MCF 10A (cell line): ENCODE data around the gene CSRNP3. TPM values are rescaled to one million over a fixed set of nuclear protein-coding genes. Genes with fewer than 3 reads are reported as not detected.

Source experiments
- BruUV-seq: library from RNA; stranded (reverse); fragments of 400-500 nt; replicated peaks from 2 replicates; lab custom pipeline; 2021; lab: Mats Ljungman, UMichigan
- CTCF ChIA-PET: fragments of 300-600 bp; sonication (Branson Sonifier 250); formaldehyde crosslinking; extraction: SDS; loops from one replicate; lab custom pipeline; 2021; ENCODE audit warnings: antibody characterized with exemption, inconsistent platforms; lab: Yijun Ruan, JAX
- POLR2A ChIA-PET: fragments of 300-600, 350-650 bp; sonication (Branson Sonifier 250); formaldehyde crosslinking; extraction: SDS; loops from one replicate; lab custom pipeline; 2020; ENCODE audit warnings: antibody characterized with exemption, inconsistent platforms; lab: Yijun Ruan, JAX
- DNase-seq: peaks from one replicate; pipeline ENCODE4 v3.0.0-alpha.2; 2018; ENCODE audit not compliant: unreplicated experiment
- H3K27ac Mint-ChIP-seq: one replicate; pipeline ENCODE4 v1.8.0; 2022; ENCODE audit warnings: mild to moderate bottlenecking, low read depth, mixed read lengths; ENCODE audit not compliant: unreplicated experiment
- H3K27me3 Mint-ChIP-seq: one replicate; pipeline ENCODE4 v1.8.0; 2022; ENCODE audit warnings: mixed read lengths; ENCODE audit not compliant: insufficient read depth, unreplicated experiment
- H3K36me3 Mint-ChIP-seq: one replicate; pipeline ENCODE4 v1.8.0; 2022; ENCODE audit warnings: mild to moderate bottlenecking, moderate library complexity, mixed read lengths; ENCODE audit not compliant: insufficient read depth, unreplicated experiment
- H3K4me1 Mint-ChIP-seq: one replicate; pipeline ENCODE4 v1.8.0; 2022; ENCODE audit warnings: mixed read lengths; ENCODE audit not compliant: insufficient read depth, unreplicated experiment
- H3K4me3 Mint-ChIP-seq: one replicate; pipeline ENCODE4 v1.8.0; 2022; ENCODE audit warnings: mild to moderate bottlenecking, moderate library complexity, mixed read lengths; ENCODE audit not compliant: unreplicated experiment
- H3K9me3 Mint-ChIP-seq: one replicate; pipeline ENCODE4 v1.8.0; 2022; ENCODE audit warnings: mixed read lengths; ENCODE audit not compliant: unreplicated experiment
- CTCF ChIP-seq: fragments of 200-600 bp; IDR thresholded peaks from one replicate; pipeline ENCODE4 v1.8.0; 2022; ENCODE audit warnings: antibody characterized with exemption, mild to moderate bottlenecking; ENCODE audit not compliant: unreplicated experiment
- intact Hi-C: fragments of 100-400 bp; cut with micrococcal nuclease; formaldehyde crosslinking; loops from 2 replicates; pipeline ENCODE4 v1.14.1; 2022
- total RNA-seq: library from RNA; stranded (reverse); gene quantifications from 2 replicates; pipeline ENCODE4 v1.2.3, GENCODE V29; 2022

Gene CSRNP3
- total RNA-seq, 1 experiment from 2014 or later, result 0.33 TPM

- intact Hi-C loops, result no loop called here
- Mint-ChIP-seq H3K4me1 (no peaks in the 10 kb centered on the region), H3K27ac (no peak overlapping the region)
Measured at GRCh38 chr2:165631089-165631488, 161.6 kb downstream of the CSRNP3 start.

GRCh38 chr2:165632594-165632993 lies 163.1 kb downstream of the CSRNP3 start:
- DNase-seq, result no peak
- Mint-ChIP-seq H3K27me3 (no peaks in the 10 kb centered on the region), H3K9me3 (no peaks in the 10 kb centered on the region), H3K4me3 (no peak overlapping the region), H3K27ac (no peak overlapping the region), H3K36me3 (no peaks in the 10 kb centered on the region), H3K4me1 (no peaks in the 10 kb centered on the region)
- BruUV-seq, result no TSS peak
- TF ChIP-seq CTCF, result no peak
- ChIA-PET POLR2A (no interaction called here), CTCF (interaction anchor here (0.8 kb wide), 1 partner anchor 66 kb away, joined by 3 read pairs; no protein-coding TSS in a partner anchor)
- intact Hi-C loops, result no loop called here

More at GRCh38 chr2:165631089-165631488, 161.6 kb downstream of the CSRNP3 start:
- H3K4me3 Mint-ChIP-seq, result no peak overlapping the region
- no peaks in the 10 kb centered on the region for H3K36me3 Mint-ChIP-seq
- no peak for DNase-seq
- H3K27me3 Mint-ChIP-seq, result no peaks in the 10 kb centered on the region
- ChIA-PET CTCF (no interaction called here), POLR2A (no interaction called here)
- no TSS peak for BruUV-seq
- TF ChIP-seq CTCF, result no peak
- H3K9me3 Mint-ChIP-seq, result no peaks in the 10 kb centered on the region

- H3K27me3 Mint-ChIP-seq, result no peaks in the 10 kb centered on the region
- no peaks in the 10 kb centered on the region for H3K4me1 Mint-ChIP-seq
- ChIA-PET POLR2A (no interaction called here), CTCF (no interaction called here)
- no TSS peak for BruUV-seq
- intact Hi-C loops, result no loop called here
- no peak overlapping the region for H3K27ac Mint-ChIP-seq
- no peak overlapping the region for H3K4me3 Mint-ChIP-seq
- TF ChIP-seq CTCF, result no peak
- DNase-seq, result no peak
- H3K9me3 Mint-ChIP-seq, result no peaks in the 10 kb centered on the region
- H3K36me3 Mint-ChIP-seq, result no peaks in the 10 kb centered on the region
Measured at GRCh38 chr2:165633431-165633830, 163.9 kb downstream of the CSRNP3 start.

- ChIA-PET CTCF (interaction anchor here (0.6 kb wide), 1 partner anchor 319 kb away, joined by 3 read pairs; the partner anchor contains the start of gene TTC21B), POLR2A (no interaction called here)
- intact Hi-C loops, result no loop called here
- no peaks in the 10 kb centered on the region for H3K27me3 Mint-ChIP-seq
- no peak overlapping the region for H3K4me3 Mint-ChIP-seq
- H3K9me3 Mint-ChIP-seq, result no peaks in the 10 kb centered on the region
- TF ChIP-seq CTCF, result no peak
- H3K4me1 Mint-ChIP-seq, result no peaks in the 10 kb centered on the region
- no peaks in the 10 kb centered on the region for H3K36me3 Mint-ChIP-seq
- no TSS peak for BruUV-seq
- no peak overlapping the region for H3K27ac Mint-ChIP-seq
- no peak for DNase-seq
Measured at GRCh38 chr2:165634282-165634681, 164.8 kb downstream of the CSRNP3 start.
